Measurements from ENCODE around the gene HPCAL1. TPM values are rescaled to one million over a fixed set of nuclear protein-coding genes. Genes with fewer than 3 reads are reported as not detected.

Gene HPCAL1
- total RNA-seq, 2 donors from 2014 or later = 64.5 to 85.7 TPM

DNA sequence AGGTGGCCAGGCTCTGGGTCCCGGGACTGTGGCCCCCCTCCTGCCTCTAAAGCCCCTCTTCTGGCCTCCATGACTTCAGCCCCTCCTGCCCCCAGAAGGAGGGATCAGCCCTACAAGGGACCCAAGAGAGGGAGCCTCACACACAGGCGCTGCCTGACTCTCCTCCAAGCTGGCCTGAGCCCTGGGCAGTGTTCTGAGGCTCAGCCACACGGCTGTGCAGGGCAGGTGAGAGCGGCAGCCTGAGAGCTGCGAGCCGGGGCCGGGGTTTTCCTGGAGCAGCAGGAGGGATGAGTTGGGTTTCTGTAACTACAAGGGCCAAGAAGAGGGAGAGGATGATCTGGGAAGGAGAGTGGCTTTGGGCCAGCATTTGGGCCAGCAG is 70.1 kb downstream of the HPCAL1 start:
- H3K9me3 ChIP-seq = no peaks in the 10 kb centered on the region
- no peak for DNase-seq
- H3K4me3 ChIP-seq = no peak overlapping the region
- H3K4me1 ChIP-seq = no peaks in the 10 kb centered on the region
- H3K27ac ChIP-seq = no peak overlapping the region
- H3K36me3 ChIP-seq = no peaks in the 10 kb centered on the region
- TF ChIP-seq, protein P1, sequence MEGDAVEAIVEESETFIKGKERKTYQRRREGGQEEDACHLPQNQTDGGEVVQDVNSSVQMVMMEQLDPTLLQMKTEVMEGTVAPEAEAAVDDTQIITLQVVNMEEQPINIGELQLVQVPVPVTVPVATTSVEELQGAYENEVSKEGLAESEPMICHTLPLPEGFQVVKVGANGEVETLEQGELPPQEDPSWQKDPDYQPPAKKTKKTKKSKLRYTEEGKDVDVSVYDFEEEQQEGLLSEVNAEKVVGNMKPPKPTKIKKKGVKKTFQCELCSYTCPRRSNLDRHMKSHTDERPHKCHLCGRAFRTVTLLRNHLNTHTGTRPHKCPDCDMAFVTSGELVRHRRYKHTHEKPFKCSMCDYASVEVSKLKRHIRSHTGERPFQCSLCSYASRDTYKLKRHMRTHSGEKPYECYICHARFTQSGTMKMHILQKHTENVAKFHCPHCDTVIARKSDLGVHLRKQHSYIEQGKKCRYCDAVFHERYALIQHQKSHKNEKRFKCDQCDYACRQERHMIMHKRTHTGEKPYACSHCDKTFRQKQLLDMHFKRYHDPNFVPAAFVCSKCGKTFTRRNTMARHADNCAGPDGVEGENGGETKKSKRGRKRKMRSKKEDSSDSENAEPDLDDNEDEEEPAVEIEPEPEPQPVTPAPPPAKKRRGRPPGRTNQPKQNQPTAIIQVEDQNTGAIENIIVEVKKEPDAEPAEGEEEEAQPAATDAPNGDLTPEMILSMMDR (IDR thresholded peaks at IDR 0.05) = no peak
- no peaks in the 10 kb centered on the region for H3K27me3 ChIP-seq
- no peak overlapping the region for H3K9ac ChIP-seq (ENCODE audit: low read depth in 2 of 2, low read length in 2 of 2)
- intact Hi-C loops (cut with DNase I) = no loop called here

- Histone ChIP-seq H3K27me3 (no peaks in the 10 kb centered on the region), H3K27ac (no peak overlapping the region), H3K36me3 (no peaks in the 10 kb centered on the region), H3K9me3 (no peaks in the 10 kb centered on the region), H3K4me3 (no peak overlapping the region), H3K9ac (ENCODE audit: low read depth in 2 of 2, low read length in 2 of 2) (no peak overlapping the region), H3K4me1 (no peaks in the 10 kb centered on the region)
- intact Hi-C loops (cut with DNase I) = no loop called here
- TF ChIP-seq, protein P1 (IDR thresholded peaks at IDR 0.05) = no peak
- DNase-seq = no peak
These were observed 71.2 kb downstream of the HPCAL1 start for GRCh38 chr2:10373931-10374330.

DNA sequence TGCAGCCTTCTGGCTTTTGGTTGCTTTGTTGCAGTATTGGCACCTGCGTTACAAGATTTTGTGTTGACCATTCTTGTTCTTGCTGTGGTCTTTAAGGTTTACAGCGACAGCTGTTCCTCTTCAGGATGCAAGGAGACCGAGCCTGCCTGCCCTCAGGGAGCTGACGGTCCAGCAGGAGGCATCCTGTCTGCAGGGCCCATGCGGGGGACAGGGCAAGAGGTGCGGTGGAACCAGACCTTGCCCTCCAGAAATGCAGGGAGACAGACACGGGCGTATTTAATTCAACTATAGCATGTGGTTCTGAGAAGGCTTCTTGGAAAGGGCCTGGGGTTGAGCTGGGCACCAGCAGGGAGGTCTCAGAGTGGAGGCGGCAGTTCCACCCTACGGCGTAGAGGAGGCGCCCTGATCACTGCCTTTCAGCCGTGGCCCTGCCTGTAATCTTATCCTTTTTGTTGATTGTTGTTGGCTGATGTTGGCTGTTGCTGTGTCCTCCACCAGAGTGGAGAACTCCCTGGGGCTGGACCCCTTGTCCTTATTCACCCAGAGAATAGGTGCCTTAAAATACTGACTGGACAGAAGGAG is 71.7 kb downstream of the HPCAL1 start:
- no peaks in the 10 kb centered on the region for H3K36me3 ChIP-seq
- no peak overlapping the region for H3K4me3 ChIP-seq
- no peak overlapping the region for H3K9ac ChIP-seq (ENCODE audit: low read depth in 2 of 2, low read length in 2 of 2)
- intact Hi-C loops (cut with DNase I) = no loop called here
- TF ChIP-seq, protein P1 (IDR thresholded peaks at IDR 0.05) = no peak
- DNase-seq = no peak
- no peaks in the 10 kb centered on the region for H3K4me1 ChIP-seq
- H3K27me3 ChIP-seq = no peaks in the 10 kb centered on the region
- no peak overlapping the region for H3K27ac ChIP-seq
- H3K9me3 ChIP-seq = no peaks in the 10 kb centered on the region

GRCh38 chr2:10375570-10376281 is 73.0 kb downstream of the HPCAL1 start:
- Histone ChIP-seq H3K27ac (no peak overlapping the region), H3K9me3 (no peaks in the 10 kb centered on the region), H3K9ac (ENCODE audit: low read depth in 2 of 2, low read length in 2 of 2) (no peak overlapping the region), H3K36me3 (no peaks in the 10 kb centered on the region), H3K27me3 (no peaks in the 10 kb centered on the region), H3K4me3 (no peak overlapping the region), H3K4me1 (no peaks in the 10 kb centered on the region)
- TF ChIP-seq, protein P1 (IDR thresholded peaks at IDR 0.05) = no peak
- no peak for DNase-seq
- intact Hi-C loops (cut with DNase I) = no loop called here

- Histone ChIP-seq H3K9ac (ENCODE audit: low read depth in 2 of 2, low read length in 2 of 2) (no peak overlapping the region), H3K9me3 (no peaks in the 10 kb centered on the region), H3K27ac (no peak overlapping the region), H3K27me3 (no peaks in the 10 kb centered on the region), H3K36me3 (no peaks in the 10 kb centered on the region), H3K4me3 (no peak overlapping the region), H3K4me1 (peaks cover 1% of the 10 kb centered on the region)
- DNase-seq = no peak
- TF ChIP-seq, protein P1 (IDR thresholded peaks at IDR 0.05) = no peak
- intact Hi-C loops (cut with DNase I) = no loop called here
These were observed 74.5 kb downstream of the HPCAL1 start for GRCh38 chr2:10377052-10377746.
